Neural cell (in vitro differentiated cells): ENCODE results near the gene KIF27.
"Not testable (repeated sequence)": the region's sequence is repeated elsewhere in the genome, so short reads cannot be mapped to it uniquely, and the experiment has no call there.

Experiments used
- CTCF ChIP-seq: fragments of 450-650 bp; IDR thresholded peaks from 2 replicates; pipeline ENCODE4 v1.5.1; 2014; ENCODE audit warnings: antibody characterized with exemption, mild to moderate bottlenecking, moderate library complexity; ENCODE audit not compliant: poor library complexity, severe bottlenecking
- EP300 ChIP-seq: fragments of 450-650 bp; conservative IDR thresholded peaks from 2 replicates; pipeline ENCODE4 v1.6.1; 2014; ENCODE audit warnings: antibody characterized with exemption, mild to moderate bottlenecking, moderate library complexity; ENCODE audit not compliant: poor library complexity, severe bottlenecking
- EZH2 ChIP-seq: fragments of 200-600, 300-800 bp; shearing (Covaris generic), sonication (generic); IDR thresholded peaks from 2 replicates; pipeline ENCODE4 v1.6.1; 2014; ENCODE audit warnings: antibody characterized with exemption, low read length, borderline replicate concordance, mild to moderate bottlenecking; ENCODE audit not compliant: insufficient read depth, poor library complexity, severe bottlenecking
- POLR2AphosphoS5 ChIP-seq: IDR thresholded peaks from 2 replicates; pipeline ENCODE4 v1.6.1; 2012
- RAD21 ChIP-seq: fragments of 450-650 bp; conservative IDR thresholded peaks from 2 replicates; pipeline ENCODE4 v1.6.1; 2014; ENCODE audit warnings: antibody characterized with exemption, mild to moderate bottlenecking, moderate library complexity
- SMC3 ChIP-seq: fragments of 450-650 bp; conservative IDR thresholded peaks from 2 replicates; pipeline ENCODE4 v1.6.1; 2014; ENCODE audit warnings: antibody characterized with exemption, mild to moderate bottlenecking, moderate library complexity; ENCODE audit not compliant: poor library complexity
- TF ChIP-seq, protein P1 (sequence below): IDR thresholded peaks from 2 replicates; pipeline ENCODE4 v1.6.1; 2012; ENCODE audit warnings: borderline replicate concordance

DNA sequence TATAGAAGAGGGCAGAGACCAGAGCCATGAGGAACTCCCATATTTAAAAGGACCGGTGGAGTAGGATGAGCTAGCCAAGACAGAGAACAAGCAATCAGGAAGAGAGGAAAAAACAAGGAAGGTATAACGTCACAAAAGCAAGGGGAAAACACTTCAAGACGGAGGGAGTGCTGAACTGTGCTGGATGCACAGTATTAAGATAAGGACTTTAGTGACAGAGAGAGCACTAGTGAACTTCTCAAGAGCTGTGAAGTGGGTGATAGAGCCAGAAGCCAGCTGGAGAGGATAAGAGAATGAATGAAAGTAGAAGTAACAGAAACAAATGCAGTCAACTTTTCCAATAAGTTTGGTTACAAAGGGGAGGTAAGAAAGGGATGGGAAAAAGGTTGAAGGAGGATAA lies 45.7 kb downstream of the KIF27 start:
- TF ChIP-seq CTCF, EP300, EZH2, RAD21, POLR2AphosphoS5, SMC3: not testable (repeated sequence)
- TF ChIP-seq, protein P1, sequence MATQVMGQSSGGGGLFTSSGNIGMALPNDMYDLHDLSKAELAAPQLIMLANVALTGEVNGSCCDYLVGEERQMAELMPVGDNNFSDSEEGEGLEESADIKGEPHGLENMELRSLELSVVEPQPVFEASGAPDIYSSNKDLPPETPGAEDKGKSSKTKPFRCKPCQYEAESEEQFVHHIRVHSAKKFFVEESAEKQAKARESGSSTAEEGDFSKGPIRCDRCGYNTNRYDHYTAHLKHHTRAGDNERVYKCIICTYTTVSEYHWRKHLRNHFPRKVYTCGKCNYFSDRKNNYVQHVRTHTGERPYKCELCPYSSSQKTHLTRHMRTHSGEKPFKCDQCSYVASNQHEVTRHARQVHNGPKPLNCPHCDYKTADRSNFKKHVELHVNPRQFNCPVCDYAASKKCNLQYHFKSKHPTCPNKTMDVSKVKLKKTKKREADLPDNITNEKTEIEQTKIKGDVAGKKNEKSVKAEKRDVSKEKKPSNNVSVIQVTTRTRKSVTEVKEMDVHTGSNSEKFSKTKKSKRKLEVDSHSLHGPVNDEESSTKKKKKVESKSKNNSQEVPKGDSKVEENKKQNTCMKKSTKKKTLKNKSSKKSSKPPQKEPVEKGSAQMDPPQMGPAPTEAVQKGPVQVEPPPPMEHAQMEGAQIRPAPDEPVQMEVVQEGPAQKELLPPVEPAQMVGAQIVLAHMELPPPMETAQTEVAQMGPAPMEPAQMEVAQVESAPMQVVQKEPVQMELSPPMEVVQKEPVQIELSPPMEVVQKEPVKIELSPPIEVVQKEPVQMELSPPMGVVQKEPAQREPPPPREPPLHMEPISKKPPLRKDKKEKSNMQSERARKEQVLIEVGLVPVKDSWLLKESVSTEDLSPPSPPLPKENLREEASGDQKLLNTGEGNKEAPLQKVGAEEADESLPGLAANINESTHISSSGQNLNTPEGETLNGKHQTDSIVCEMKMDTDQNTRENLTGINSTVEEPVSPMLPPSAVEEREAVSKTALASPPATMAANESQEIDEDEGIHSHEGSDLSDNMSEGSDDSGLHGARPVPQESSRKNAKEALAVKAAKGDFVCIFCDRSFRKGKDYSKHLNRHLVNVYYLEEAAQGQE, result not testable (repeated sequence)
